Liver (tissue), 3 donors: Measurements from ENCODE around the gene AIMP1.

Experiments
- CTCF ChIP-seq: fragments of 150-350 bp; IDR thresholded peaks from 2 replicates; pipeline ENCODE4 v1.5.1; 2017; ENCODE audit warnings: improper control_type of control experiment, low read depth, low read length; ENCODE audit not compliant: missing input control
- FOXA1 ChIP-seq: IDR thresholded peaks from 2 replicates; pipeline ENCODE4 v1.6.1; 2016; ENCODE audit warnings: antibody characterized with exemption
- GABPA ChIP-seq, 2 donors: IDR thresholded peaks in 1 of 2; conservative IDR thresholded peaks in 1 of 2; 2 replicates each; pipeline ENCODE4 v1.6.1; 2016; ENCODE audit warnings: antibody characterized with exemption in 2 of 2, mild to moderate bottlenecking in 1 of 2, moderate library complexity in 1 of 2
- JUND ChIP-seq, 2 donors: IDR thresholded peaks; 2 replicates each; pipeline ENCODE4 v1.6.1; 2016; ENCODE audit warnings: antibody characterized with exemption in 2 of 2
- NR2F2 ChIP-seq: IDR thresholded peaks from 2 replicates; pipeline ENCODE4 v1.6.1; 2016; ENCODE audit warnings: antibody characterized with exemption
- RAD21 ChIP-seq, 2 donors: IDR thresholded peaks; 2 replicates each; pipeline ENCODE4 v1.6.1; 2016; ENCODE audit warnings: antibody characterized with exemption in 2 of 2, mild to moderate bottlenecking in 2 of 2
- REST ChIP-seq: IDR thresholded peaks from 2 replicates; pipeline ENCODE4 v1.6.1; 2016; ENCODE audit warnings: antibody characterized with exemption, mild to moderate bottlenecking
- SP1 ChIP-seq: IDR thresholded peaks from 2 replicates; pipeline ENCODE4 v1.6.1; 2018; ENCODE audit warnings: antibody characterized with exemption, mild to moderate bottlenecking
- TAF1 ChIP-seq: conservative IDR thresholded peaks from 2 replicates; pipeline ENCODE4 v1.6.1; 2016; ENCODE audit warnings: antibody characterized with exemption, mild to moderate bottlenecking
- YY1 ChIP-seq: IDR thresholded peaks from 2 replicates; pipeline ENCODE4 v1.6.1; 2016; ENCODE audit warnings: antibody characterized with exemption, mild to moderate bottlenecking
- donor health status: healthy.
- donor health status: healthy.

- no peak for TF ChIP-seq NR2F2
- no peak for TF ChIP-seq CTCF
- no peak for TF ChIP-seq SP1
- TF ChIP-seq RAD21 (IDR thresholded peaks at IDR 0.05) = no peak
- no peak for TF ChIP-seq GABPA (IDR thresholded peaks at IDR 0.05 in 1 of 2, conservative IDR thresholded peaks at IDR 0.05 in 1 of 2)
- no peak for TF ChIP-seq JUND (IDR thresholded peaks at IDR 0.05)
- no peak for TF ChIP-seq REST
- TF ChIP-seq YY1 = no peak
- no peak for TF ChIP-seq FOXA1
- no peak for TF ChIP-seq TAF1
These were observed 1.5 kb downstream of the AIMP1 start for GRCh38 chr4:106317815-106318214.
